Mesendoderm (in vitro differentiated cells): ENCODE measurements around the gene ST7.

Source experiments
- DNase-seq: peaks from one replicate; pipeline ENCODE4 v3.0.0; 2013
- H2AK5ac ChIP-seq: 2 replicates; pipeline ENCODE4 v1.6.1; 2013; ENCODE audit warnings: low read length, inconsistent platforms
- H2BK120ac ChIP-seq: 2 replicates; pipeline ENCODE4 v1.6.1; 2013; ENCODE audit warnings: low read depth, mild to moderate bottlenecking, low read length, moderate library complexity, mixed read lengths
- H2BK15ac ChIP-seq: replicated peaks from 2 replicates; pipeline ENCODE4 v1.6.1; 2013; ENCODE audit warnings: low read depth, mild to moderate bottlenecking, moderate library complexity
- H2BK5ac ChIP-seq: 2 replicates; pipeline ENCODE4 v1.6.1; 2013; ENCODE audit warnings: low read length, inconsistent platforms
- H3K18ac ChIP-seq: 2 replicates; pipeline ENCODE4 v1.6.1; 2013; ENCODE audit warnings: mild to moderate bottlenecking, low read length, mixed read lengths
- H3K23ac ChIP-seq: one replicate; pipeline ENCODE4 v1.6.1; 2013; ENCODE audit warnings: low read length
- H3K27ac ChIP-seq: 2 replicates; pipeline ENCODE4 v1.5.1; 2013; ENCODE audit warnings: low read depth, mild to moderate bottlenecking, inconsistent platforms, low read length, moderate library complexity
- H3K27me3 ChIP-seq: 2 replicates; pipeline ENCODE4 v1.6.1; 2013; ENCODE audit warnings: low read length, control low read depth, mild to moderate bottlenecking, inconsistent platforms; ENCODE audit not compliant: insufficient read depth, poor library complexity
- H3K36me3 ChIP-seq: 2 replicates; pipeline ENCODE4 v1.6.1; 2013; ENCODE audit warnings: low read length, inconsistent platforms; ENCODE audit not compliant: control insufficient read depth, insufficient read depth
- H3K4ac ChIP-seq: one replicate; pipeline ENCODE4 v1.6.1; 2013; ENCODE audit warnings: low read depth, mild to moderate bottlenecking, low read length, moderate library complexity
- H3K4me1 ChIP-seq: 2 replicates; pipeline ENCODE4 v1.6.1; 2013; ENCODE audit warnings: low read depth, low read length, inconsistent platforms; ENCODE audit not compliant: control insufficient read depth
- H3K4me2 ChIP-seq: 2 replicates; pipeline ENCODE4 v1.6.1; 2013; ENCODE audit warnings: low read length
- H3K4me3 ChIP-seq: 2 replicates; pipeline ENCODE4 v1.5.1; 2013; ENCODE audit warnings: mild to moderate bottlenecking, low read length
- H3K56ac ChIP-seq: one replicate; pipeline ENCODE4 v1.6.1; 2013; ENCODE audit warnings: low read length
- H3K79me1 ChIP-seq: 2 replicates; pipeline ENCODE4 v1.6.1; 2013; ENCODE audit warnings: low read length, inconsistent platforms
- H3K79me2 ChIP-seq: 2 replicates; pipeline ENCODE4 v1.6.1; 2013; ENCODE audit warnings: mild to moderate bottlenecking, low read length; ENCODE audit not compliant: control insufficient read depth, insufficient read depth
- H3K9ac ChIP-seq: 2 replicates; pipeline ENCODE4 v1.6.1; 2013; ENCODE audit warnings: low read length, inconsistent platforms
- H4K5ac ChIP-seq: one replicate; pipeline ENCODE4 v1.6.1; 2013; ENCODE audit warnings: low read length
- H4K8ac ChIP-seq: one replicate; pipeline ENCODE4 v1.6.1; 2013; ENCODE audit warnings: low read depth, mild to moderate bottlenecking, control low read depth, low read length, moderate library complexity
- WGBS: extraction: QIAGEN DNeasy Blood & Tissue Kit; methylation state at CpG from one replicate; pipeline ENCODE4 v1.1.7; 2013; ENCODE audit warnings: low lambda C conversion rate, missing lambda C conversion rate; ENCODE audit not compliant: insufficient coverage; ENCODE audit errors: extremely low coverage; 5-methylcytosine and 5-hydroxymethylcytosine counted together

ST7 gene

DNA sequence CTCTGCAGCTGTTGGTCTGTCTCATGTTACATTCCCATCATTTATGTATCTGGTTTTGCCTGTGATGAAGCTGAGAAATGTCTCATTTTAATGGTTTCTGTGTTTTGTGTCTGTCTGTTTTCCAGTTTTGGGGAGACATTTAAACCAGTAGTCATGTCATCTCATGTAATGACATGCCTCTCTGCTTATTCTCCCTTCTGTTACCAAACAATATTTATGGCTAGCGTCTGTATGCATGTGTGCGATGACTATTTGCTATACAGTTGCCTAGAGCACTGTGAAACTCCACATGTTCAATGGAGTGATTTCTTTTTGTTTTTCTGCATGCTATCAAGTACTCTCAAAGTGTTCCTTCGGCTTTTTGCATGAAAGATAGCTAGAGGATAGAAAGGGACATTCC, 132.0 kb downstream of the ST7 start:
- no peak overlapping the region for H3K18ac ChIP-seq
- H3K27ac ChIP-seq = no peak overlapping the region
- H3K4ac ChIP-seq = no peak overlapping the region
- no CpG with 5 or more reads among the region's 3 CpGs for WGBS
- no peak overlapping the region for H3K56ac ChIP-seq
- H3K79me1 ChIP-seq = no peaks in the 10 kb centered on the region
- H3K27me3 ChIP-seq = no peaks in the 10 kb centered on the region
- no peak overlapping the region for H2AK5ac ChIP-seq
- no peaks in the 10 kb centered on the region for H3K36me3 ChIP-seq
- H3K23ac ChIP-seq = no peak overlapping the region
- H3K9ac ChIP-seq = no peak overlapping the region
- H3K4me1 ChIP-seq = no peaks in the 10 kb centered on the region
- no peaks in the 10 kb centered on the region for H3K79me2 ChIP-seq
- H4K5ac ChIP-seq = no peak overlapping the region
- H2BK120ac ChIP-seq = no peak overlapping the region
- no peak overlapping the region for H2BK15ac ChIP-seq
- no peak overlapping the region for H4K8ac ChIP-seq
- no peak overlapping the region for H2BK5ac ChIP-seq
- H3K4me3 ChIP-seq = no peak overlapping the region
- H3K4me2 ChIP-seq = no peak overlapping the region
- no peak for DNase-seq

DNA sequence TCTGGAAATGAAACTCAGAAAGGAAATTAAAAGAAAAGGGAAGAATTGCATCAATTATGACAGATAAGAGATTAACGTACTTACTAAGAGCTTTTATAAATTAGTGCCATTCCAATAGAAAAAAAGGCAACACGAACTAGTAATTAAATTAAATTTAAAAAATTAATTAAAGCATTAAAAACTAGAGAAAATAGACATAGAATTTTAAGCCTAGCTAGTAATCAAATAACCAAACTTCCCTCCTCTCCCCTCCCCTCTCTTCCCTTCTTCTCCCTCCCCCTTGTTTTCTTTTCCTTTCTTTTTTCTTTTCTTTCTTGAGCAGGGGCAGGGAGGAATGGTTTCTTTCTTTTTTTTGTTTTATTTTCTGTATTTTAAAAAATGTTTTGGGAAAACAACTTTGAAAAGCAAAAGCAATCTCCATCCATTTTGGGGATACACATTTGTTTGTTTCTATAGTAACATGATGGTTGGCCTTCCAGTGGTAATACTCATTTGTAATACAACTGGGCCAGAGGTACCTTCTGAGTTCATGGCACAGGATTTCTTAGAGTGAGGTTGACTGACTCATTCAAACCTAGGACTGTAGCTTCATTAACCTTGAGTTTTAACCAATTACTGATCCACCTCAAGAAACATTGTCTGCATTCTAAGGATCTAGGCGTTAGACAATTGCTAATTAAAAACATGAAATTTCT, 132.6 kb downstream of the ST7 start:
- Histone ChIP-seq H4K5ac (no peak overlapping the region), H3K79me2 (no peaks in the 10 kb centered on the region), H3K27ac (no peak overlapping the region), H3K4ac (no peak overlapping the region), H2BK15ac (no peak overlapping the region), H3K36me3 (no peaks in the 10 kb centered on the region), H3K4me1 (no peaks in the 10 kb centered on the region), H3K23ac (no peak overlapping the region), H3K9ac (no peak overlapping the region), H3K4me2 (no peak overlapping the region), H2BK5ac (no peak overlapping the region), H4K8ac (no peak overlapping the region), H3K4me3 (no peak overlapping the region), H3K18ac (no peak overlapping the region), H2AK5ac (no peak overlapping the region), H3K79me1 (no peaks in the 10 kb centered on the region), H3K27me3 (no peaks in the 10 kb centered on the region), H3K56ac (no peak overlapping the region), H2BK120ac (no peak overlapping the region)
- no peak for DNase-seq
- WGBS = no CpG with 5 or more reads among the region's 3 CpGs

DNA sequence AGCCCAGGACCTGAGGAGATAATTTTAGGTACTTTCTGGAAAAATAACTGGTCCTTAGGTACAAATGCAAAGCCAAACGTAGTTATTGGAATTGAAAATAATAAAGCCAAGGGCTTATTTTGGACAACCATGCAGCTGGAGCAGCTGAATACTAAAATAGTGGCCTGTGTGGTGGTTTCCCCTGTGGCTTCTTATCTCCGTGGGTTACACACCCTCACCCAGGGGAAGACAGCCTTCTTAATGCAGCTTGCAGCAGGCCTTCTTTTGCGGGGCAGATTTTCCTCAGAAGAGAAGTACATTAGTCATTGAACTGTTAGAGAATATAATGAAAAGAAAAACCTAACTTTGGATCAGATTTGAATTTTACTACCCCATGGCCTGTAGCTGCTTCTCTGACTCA, 133.5 kb downstream of the ST7 start:
- Histone ChIP-seq H3K4ac (no peak overlapping the region), H3K56ac (no peak overlapping the region), H3K27ac (no peak overlapping the region), H4K8ac (no peak overlapping the region), H2BK5ac (no peak overlapping the region), H3K23ac (no peak overlapping the region), H3K27me3 (no peaks in the 10 kb centered on the region), H3K4me1 (no peaks in the 10 kb centered on the region), H3K79me1 (no peaks in the 10 kb centered on the region), H2BK120ac (no peak overlapping the region), H3K4me3 (no peak overlapping the region), H3K79me2 (no peaks in the 10 kb centered on the region), H3K4me2 (no peak overlapping the region), H4K5ac (no peak overlapping the region), H3K9ac (no peak overlapping the region), H2BK15ac (no peak overlapping the region), H2AK5ac (no peak overlapping the region), H3K36me3 (no peaks in the 10 kb centered on the region), H3K18ac (no peak overlapping the region)
- no CpG with 5 or more reads among the region's 3 CpGs for WGBS
- no peak for DNase-seq

DNA sequence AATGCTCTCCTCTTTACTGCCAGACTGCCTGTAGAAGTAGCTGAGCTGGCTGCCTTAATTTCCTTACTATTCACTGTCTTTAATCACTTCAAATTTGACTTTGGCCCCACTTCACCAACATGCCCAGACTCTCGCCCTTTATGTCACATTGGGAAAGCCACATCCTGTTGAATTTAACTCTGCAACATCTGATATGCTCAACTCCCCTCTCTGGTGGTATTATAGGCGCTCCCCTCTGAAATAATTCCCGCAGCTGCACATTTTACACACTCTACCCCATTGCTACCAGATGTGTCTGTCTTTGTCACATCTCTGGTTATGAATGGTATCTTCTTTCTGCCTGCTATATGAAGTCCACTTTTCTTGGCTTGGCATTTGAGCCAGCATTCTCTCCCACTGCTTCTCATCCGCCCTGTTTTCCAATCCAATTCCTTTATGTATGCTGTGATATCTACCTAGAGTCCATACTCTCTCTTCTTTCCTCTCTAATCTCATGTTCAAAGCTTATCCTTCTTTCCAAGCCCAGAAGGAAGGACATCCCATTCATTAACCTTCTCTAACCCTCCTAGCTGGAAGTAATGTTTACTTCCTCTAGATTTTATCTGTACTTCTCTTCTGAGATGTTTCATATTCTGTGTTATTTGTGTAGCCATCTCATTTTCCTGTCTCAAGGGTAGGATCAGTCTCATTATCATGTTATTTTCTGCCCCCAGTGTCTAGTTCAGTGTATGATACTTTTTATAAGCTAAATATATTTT, 134.5 kb downstream of the ST7 start:
- Histone ChIP-seq H3K18ac (no peak overlapping the region), H3K23ac (no peak overlapping the region), H3K4me2 (no peak overlapping the region), H3K27ac (no peak overlapping the region), H3K4me1 (no peaks in the 10 kb centered on the region), H3K4ac (no peak overlapping the region), H3K4me3 (no peak overlapping the region), H3K27me3 (no peaks in the 10 kb centered on the region), H4K8ac (no peak overlapping the region), H2BK15ac (no peak overlapping the region), H2AK5ac (no peak overlapping the region), H3K79me1 (no peaks in the 10 kb centered on the region), H2BK5ac (no peak overlapping the region), H3K36me3 (no peaks in the 10 kb centered on the region), H2BK120ac (no peak overlapping the region), H3K79me2 (no peaks in the 10 kb centered on the region), H3K9ac (no peak overlapping the region), H4K5ac (no peak overlapping the region), H3K56ac (no peak overlapping the region)
- no peak for DNase-seq
- WGBS = no CpG with 5 or more reads among the region's 4 CpGs

DNA sequence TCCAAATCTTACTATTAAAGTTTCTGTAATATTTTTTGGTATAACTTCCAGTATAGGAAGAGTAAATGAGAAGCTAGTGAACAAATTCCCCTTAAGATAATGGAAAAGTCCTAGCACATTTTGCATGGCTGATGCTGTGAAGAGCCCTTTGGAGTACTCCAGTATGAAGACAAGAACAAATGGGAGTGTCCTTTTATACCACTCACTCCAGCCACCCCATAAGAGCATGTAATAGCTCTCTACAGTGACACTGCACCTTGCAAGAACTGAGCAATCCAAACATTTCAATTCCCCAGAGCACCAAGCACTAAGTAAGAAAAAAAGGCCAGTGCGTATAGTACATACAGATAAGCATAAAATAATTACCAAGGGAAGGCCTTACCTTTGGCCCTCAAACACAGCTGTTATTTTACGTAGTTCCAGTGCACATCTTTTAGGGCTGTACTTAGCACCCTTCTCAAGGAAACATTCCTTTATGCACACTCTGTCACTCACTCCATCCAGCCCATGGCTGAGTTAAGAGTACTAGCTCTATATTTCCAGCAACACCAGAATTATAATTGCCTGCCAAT, 135.4 kb downstream of the ST7 start:
- H3K4me3 ChIP-seq = no peak overlapping the region
- WGBS = no CpG with 5 or more reads among the region's 2 CpGs
- H3K27me3 ChIP-seq = no peaks in the 10 kb centered on the region
- no peak overlapping the region for H3K56ac ChIP-seq
- H3K4me1 ChIP-seq = no peaks in the 10 kb centered on the region
- no peak overlapping the region for H4K8ac ChIP-seq
- no peak overlapping the region for H2BK120ac ChIP-seq
- no peak overlapping the region for H2AK5ac ChIP-seq
- H2BK5ac ChIP-seq = no peak overlapping the region
- H3K79me1 ChIP-seq = no peaks in the 10 kb centered on the region
- no peak overlapping the region for H3K4ac ChIP-seq
- no peak overlapping the region for H3K27ac ChIP-seq
- no peaks in the 10 kb centered on the region for H3K36me3 ChIP-seq
- H3K23ac ChIP-seq = no peak overlapping the region
- H3K9ac ChIP-seq = no peak overlapping the region
- no peak overlapping the region for H2BK15ac ChIP-seq
- no peak for DNase-seq
- no peak overlapping the region for H3K4me2 ChIP-seq
- no peak overlapping the region for H3K18ac ChIP-seq
- H4K5ac ChIP-seq = no peak overlapping the region
- H3K79me2 ChIP-seq = no peaks in the 10 kb centered on the region
